Measurements from ENCODE around the gene NXNL2. TPM values are rescaled to one million over a fixed set of nuclear protein-coding genes. Genes with fewer than 3 reads are reported as not detected.

The NXNL2 gene
- total RNA-seq, 1 experiment from 2014 or later, result 0.86 TPM

DNA sequence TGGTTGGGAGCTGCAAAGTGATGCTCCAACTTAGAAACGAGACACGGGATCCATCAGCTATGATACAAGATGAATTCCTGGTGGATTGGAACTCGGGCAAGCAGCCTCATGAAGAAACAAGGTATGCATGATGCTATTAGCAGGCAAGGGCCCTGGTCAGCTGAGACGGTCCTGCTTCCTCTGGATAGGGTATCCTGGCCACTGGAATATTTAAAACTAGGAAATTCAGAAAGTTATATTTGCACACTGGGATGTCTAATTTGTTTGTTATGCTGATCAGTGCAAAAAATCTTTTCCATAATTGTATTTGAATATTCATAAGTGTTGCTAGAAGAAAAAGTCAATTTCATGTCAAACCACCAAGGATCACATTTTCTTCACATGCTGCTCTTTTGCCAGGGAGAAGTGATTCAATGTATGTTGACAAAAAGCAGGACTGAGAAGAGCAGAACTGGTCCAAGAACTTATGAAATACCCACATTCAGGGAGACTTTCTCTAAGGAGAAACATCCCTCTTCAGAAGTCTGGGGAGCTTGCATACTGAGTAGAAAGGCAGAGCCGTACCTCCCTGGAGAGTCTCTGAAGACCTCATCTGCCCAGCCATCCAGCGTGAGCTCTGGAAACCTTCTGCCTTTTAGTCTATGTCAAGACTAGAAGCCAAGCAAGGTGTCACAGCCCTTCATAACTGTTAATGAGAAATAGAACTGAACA is 6.7 kb upstream of the NXNL2 start:
- Histone ChIP-seq H3K4me3 (replicated peaks in 1 of 2; ENCODE audit: low read depth in 1 of 2, low read length in 2 of 2) (no peak overlapping the region), H2AFZ (ENCODE audit: low read depth, low read length, poor library complexity, severe bottlenecking) (no peak overlapping the region), H3K9me3 (ENCODE audit: control insufficient read depth in 1 of 2, insufficient read depth in 1 of 2, low read depth in 1 of 2, low read length in 2 of 2) (no peaks in the 10 kb centered on the region), H3K27me3 (ENCODE audit: insufficient read depth, low read length) (no peaks in the 10 kb centered on the region), H3K36me3 (ENCODE audit: control insufficient read depth in 1 of 2, insufficient read depth in 2 of 2, low read length in 2 of 2) (no peaks in the 10 kb centered on the region), H3K4me2 (ENCODE audit: low read length) (no peak overlapping the region), H4K20me1 (ENCODE audit: insufficient read depth) (no peaks in the 10 kb centered on the region), H3K27ac (ENCODE audit: low read depth, low read length) (no peak overlapping the region), H3K9ac (ENCODE audit: low read length) (no peak overlapping the region), H3K9me2 (ENCODE audit: insufficient read depth) (no peaks in the 10 kb centered on the region), H3K79me2 (ENCODE audit: insufficient read depth, low read length) (no peaks in the 10 kb centered on the region), H3K4me1 (ENCODE audit: control insufficient read depth in 1 of 2, insufficient read depth in 2 of 2, low read length in 2 of 2) (peaks cover 16 to 29% of the 10 kb centered on the region in 2 experiments)
- ChIA-PET RAD21 (ENCODE audit: low non-redundant PET in 1 of 2, low total read pairs in 2 of 2, uncharacterized antibody in 2 of 2, unreplicated experiment in 2 of 2) (no interaction called here), CTCF (no interaction called here), POLR2A (no interaction called here)
- intact Hi-C loops (cut with micrococcal nuclease), result no loop called here
- BruUV-seq (replicated peaks), result no TSS peak
- TF ChIP-seq, protein P1, sequence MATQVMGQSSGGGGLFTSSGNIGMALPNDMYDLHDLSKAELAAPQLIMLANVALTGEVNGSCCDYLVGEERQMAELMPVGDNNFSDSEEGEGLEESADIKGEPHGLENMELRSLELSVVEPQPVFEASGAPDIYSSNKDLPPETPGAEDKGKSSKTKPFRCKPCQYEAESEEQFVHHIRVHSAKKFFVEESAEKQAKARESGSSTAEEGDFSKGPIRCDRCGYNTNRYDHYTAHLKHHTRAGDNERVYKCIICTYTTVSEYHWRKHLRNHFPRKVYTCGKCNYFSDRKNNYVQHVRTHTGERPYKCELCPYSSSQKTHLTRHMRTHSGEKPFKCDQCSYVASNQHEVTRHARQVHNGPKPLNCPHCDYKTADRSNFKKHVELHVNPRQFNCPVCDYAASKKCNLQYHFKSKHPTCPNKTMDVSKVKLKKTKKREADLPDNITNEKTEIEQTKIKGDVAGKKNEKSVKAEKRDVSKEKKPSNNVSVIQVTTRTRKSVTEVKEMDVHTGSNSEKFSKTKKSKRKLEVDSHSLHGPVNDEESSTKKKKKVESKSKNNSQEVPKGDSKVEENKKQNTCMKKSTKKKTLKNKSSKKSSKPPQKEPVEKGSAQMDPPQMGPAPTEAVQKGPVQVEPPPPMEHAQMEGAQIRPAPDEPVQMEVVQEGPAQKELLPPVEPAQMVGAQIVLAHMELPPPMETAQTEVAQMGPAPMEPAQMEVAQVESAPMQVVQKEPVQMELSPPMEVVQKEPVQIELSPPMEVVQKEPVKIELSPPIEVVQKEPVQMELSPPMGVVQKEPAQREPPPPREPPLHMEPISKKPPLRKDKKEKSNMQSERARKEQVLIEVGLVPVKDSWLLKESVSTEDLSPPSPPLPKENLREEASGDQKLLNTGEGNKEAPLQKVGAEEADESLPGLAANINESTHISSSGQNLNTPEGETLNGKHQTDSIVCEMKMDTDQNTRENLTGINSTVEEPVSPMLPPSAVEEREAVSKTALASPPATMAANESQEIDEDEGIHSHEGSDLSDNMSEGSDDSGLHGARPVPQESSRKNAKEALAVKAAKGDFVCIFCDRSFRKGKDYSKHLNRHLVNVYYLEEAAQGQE (IDR thresholded peaks at IDR 0.05; ENCODE audit: low read depth), result no peak
- TF ChIP-seq ELF1 (IDR thresholded peaks at IDR 0.05; ENCODE audit: borderline replicate concordance, low read depth), result no peak
- no peak for TF ChIP-seq EZH2phosphoT487 (IDR thresholded peaks at IDR 0.05; ENCODE audit: borderline replicate concordance)
- no peak for TF ChIP-seq YY1 (IDR thresholded peaks at IDR 0.05; ENCODE audit: extremely low read depth, insufficient replicate concordance, low read depth, low read length)
- TF ChIP-seq POLR2AphosphoS5 (IDR thresholded peaks at IDR 0.05; ENCODE audit: low read depth, low read length), result no peak
- TF ChIP-seq ZFX (IDR thresholded peaks at IDR 0.05), result no peak
- TF ChIP-seq SRF (IDR thresholded peaks at IDR 0.05; ENCODE audit: low read depth), result no peak
- TF ChIP-seq, protein P2, sequence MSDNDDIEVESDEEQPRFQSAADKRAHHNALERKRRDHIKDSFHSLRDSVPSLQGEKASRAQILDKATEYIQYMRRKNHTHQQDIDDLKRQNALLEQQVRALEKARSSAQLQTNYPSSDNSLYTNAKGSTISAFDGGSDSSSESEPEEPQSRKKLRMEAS (IDR thresholded peaks at IDR 0.05), result no peak
- ATAC-seq (no peak), DNase-seq (ENCODE audit: low read depth, low spot score) (no peak)

Measured in HCT116 (cell line).